IPS-NIHi7 (cell line): ENCODE data around the gene ATP7B.

Experiments
- DNase-seq: peaks from one replicate; pipeline ENCODE4 v3.0.0; 2012; ENCODE audit warnings: mixed read lengths; ENCODE audit errors: extremely low spot score

Gene ATP7B

GRCh38 chr13:51978796-51979556 lies 32.3 kb downstream of the ATP7B start:
- DNase-seq, result no peak

GRCh38 chr13:51977625-51978024 lies 33.6 kb downstream of the ATP7B start:
- DNase-seq, result no peak

GRCh38 chr13:51976890-51977289 lies 34.4 kb downstream of the ATP7B start:
- DNase-seq, result no peak

- DNase-seq, result no peak
Measured at GRCh38 chr13:51976423-51976822, 34.8 kb downstream of the ATP7B start.

GRCh38 chr13:51974482-51974881 lies 36.8 kb downstream of the ATP7B start:
- DNase-seq, result no peak

GRCh38 chr13:51971520-51972426 lies 39.5 kb downstream of the ATP7B start:
- no peak for DNase-seq

GRCh38 chr13:51970349-51970748 lies 40.9 kb downstream of the ATP7B start:
- DNase-seq, result no peak

- DNase-seq, result no peak
Measured at GRCh38 chr13:51967482-51968446, 43.5 kb downstream of the ATP7B start.

GRCh38 chr13:51966186-51966585 lies 45.1 kb downstream of the ATP7B start:
- DNase-seq, result no peak

- no peak for DNase-seq
Measured at GRCh38 chr13:51961493-51962403, 49.5 kb downstream of the ATP7B start.

- DNase-seq, result no peak
Measured at GRCh38 chr13:51960766-51961165, 50.5 kb downstream of the ATP7B start.

- no peak for DNase-seq
Measured at GRCh38 chr13:51959773-51960172, 51.5 kb downstream of the ATP7B start.

GRCh38 chr13:51958217-51958547 lies 53.1 kb downstream of the ATP7B start:
- no peak for DNase-seq

- no peak for DNase-seq
Measured at GRCh38 chr13:51957377-51958216, 53.7 kb downstream of the ATP7B start.

- no peak for DNase-seq
Measured at GRCh38 chr13:51956717-51957116, 54.5 kb downstream of the ATP7B start.

GRCh38 chr13:51955816-51956603 lies 55.2 kb downstream of the ATP7B start:
- DNase-seq, result no peak

GRCh38 chr13:51955281-51955771 lies 55.9 kb downstream of the ATP7B start:
- no peak for DNase-seq

- no peak for DNase-seq
Measured at GRCh38 chr13:51953347-51954195, 57.7 kb downstream of the ATP7B start.
